OCI-LY3 (cell line): ENCODE measurements around the gene GJA4.
"Not testable (repeated sequence)": the region's sequence is repeated elsewhere in the genome, so short reads cannot be mapped to it uniquely, and the experiment has no call there.

Experiments used
- H2AFZ ChIP-seq: fragments of 200-600, 300-600 bp; shearing (Covaris generic); 2 replicates; pipeline ENCODE4 v1.6.0; 2014; ENCODE audit warnings: antibody characterized with exemption, low read depth, low read length
- H3K27ac ChIP-seq: fragments of 200-600, 300-600 bp; sonication (generic); 2 replicates; pipeline ENCODE4 v1.5.1; 2014; ENCODE audit warnings: mild to moderate bottlenecking, low read length, moderate library complexity, mixed read lengths
- H3K27me3 ChIP-seq: fragments of 200-600, 300-600 bp; sonication (generic); 2 replicates; pipeline ENCODE4 v1.6.1; 2014; ENCODE audit warnings: low read depth, low read length, mixed read lengths
- H3K36me3 ChIP-seq: fragments of 200-600, 300-600 bp; sonication (generic); replicated peaks from 2 replicates; pipeline ENCODE3; 2014; ENCODE audit warnings: low read depth, low read length, mixed read lengths
- H3K4me1 ChIP-seq: fragments of 300-600, 200-600 bp; sonication (generic); 2 replicates; pipeline ENCODE4 v1.6.1; 2014; ENCODE audit warnings: low read length, mixed read lengths
- H3K4me2 ChIP-seq: fragments of 200-600, 300-600 bp; sonication (generic); 2 replicates; pipeline ENCODE4 v1.6.1; 2014; ENCODE audit warnings: low read length, mixed read lengths
- H3K4me3 ChIP-seq: fragments of 300-600, 200-600 bp; sonication (generic); 2 replicates; pipeline ENCODE4 v1.5.1; 2014; ENCODE audit warnings: antibody characterized with exemption, mild to moderate bottlenecking, low read length, moderate library complexity
- H3K79me2 ChIP-seq: fragments of 300-600, 200-600 bp; shearing (Covaris generic); 2 replicates; pipeline ENCODE4 v1.6.1; 2014; ENCODE audit warnings: mild to moderate bottlenecking, low read length, mixed read lengths
- H3K9ac ChIP-seq: fragments of 300-600, 200-600 bp; shearing (Covaris generic); 2 replicates; pipeline ENCODE4 v1.6.0; 2014; ENCODE audit warnings: mild to moderate bottlenecking, low read length, moderate library complexity
- H3K9me3 ChIP-seq: fragments of 200-600, 300-600 bp; shearing (Covaris generic); 2 replicates; pipeline ENCODE4 v1.6.1; 2014; ENCODE audit warnings: low read length, mixed read lengths; ENCODE audit not compliant: insufficient read depth
- H4K20me1 ChIP-seq: fragments of 200-600, 300-600 bp; sonication (generic); 2 replicates; pipeline ENCODE4 v1.6.1; 2016; ENCODE audit warnings: low read length, mixed read lengths; ENCODE audit not compliant: insufficient read depth
- CTCF ChIP-seq: fragments of 200-600, 300-600 bp; sonication (generic); IDR thresholded peaks from 2 replicates; pipeline ENCODE4 v1.5.1; 2014; ENCODE audit warnings: antibody characterized with exemption, low read length, low read depth
- EZH2phosphoT487 ChIP-seq: fragments of 200-600 bp; shearing (Covaris generic); IDR thresholded peaks from 2 replicates; pipeline ENCODE4 v1.6.1; 2018; ENCODE audit warnings: antibody characterized with exemption, mixed run types, low read depth

GJA4 gene

GRCh38 chr1:34770891-34771504, 21.8 kb upstream of the GJA4 start:
- Histone ChIP-seq H3K27me3 (0 out of 2 replicates have a peak, but pooled peaks cover 4% of the 10 kb centered on the region), H4K20me1 (no peaks in the 10 kb centered on the region), H3K79me2 (no peaks in the 10 kb centered on the region), H3K9me3 (no peaks in the 10 kb centered on the region), H2AFZ (no peak overlapping the region), H3K4me3 (no peak overlapping the region), H3K4me1 (no peaks in the 10 kb centered on the region), H3K27ac (no peak overlapping the region), H3K4me2 (no peak overlapping the region), H3K36me3 (no peaks in the 10 kb centered on the region), H3K9ac (no peak overlapping the region)
- TF ChIP-seq CTCF (no peak), EZH2phosphoT487 (no peak)

DNA sequence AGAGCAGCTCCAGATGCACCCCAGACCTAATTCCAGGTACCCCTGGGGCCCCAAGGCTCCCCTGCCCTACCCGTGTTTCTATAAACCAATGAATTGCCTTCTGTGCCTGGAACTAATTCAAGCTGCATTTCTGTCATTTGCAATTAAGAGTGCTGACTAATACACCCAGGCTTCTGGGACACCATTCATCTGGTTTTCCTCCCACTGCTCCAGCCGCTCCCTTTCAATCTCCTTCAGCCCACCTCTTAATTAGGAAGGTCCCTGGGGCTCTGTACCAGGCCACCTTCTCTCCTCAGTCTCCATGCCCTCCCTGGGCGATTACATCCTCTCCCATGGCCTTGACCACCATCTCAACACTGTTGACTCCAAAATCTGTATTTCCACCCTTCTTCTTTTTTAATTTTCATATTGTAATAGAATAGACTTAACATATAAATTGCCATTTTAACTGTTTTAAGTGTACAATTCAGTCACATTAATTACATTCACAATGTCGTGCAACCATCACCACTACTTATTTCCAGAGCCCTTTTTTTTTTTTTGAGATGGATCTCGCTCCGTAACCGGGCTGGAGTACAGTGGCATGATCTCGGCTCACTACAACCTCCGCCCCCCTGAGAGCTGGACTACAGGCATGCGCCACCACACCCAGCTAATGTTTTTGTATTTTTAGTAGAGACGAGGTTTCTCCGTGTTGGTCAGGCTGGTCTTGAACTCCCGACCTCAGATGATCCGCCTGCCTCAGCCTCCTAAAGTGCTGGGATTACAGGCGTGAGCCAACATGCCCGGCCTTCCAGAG, 21.0 kb upstream of the GJA4 start:
- Histone ChIP-seq H3K27me3 (0 out of 2 replicates have a peak, but pooled peaks cover 4% of the 10 kb centered on the region), H3K4me2 (no peak overlapping the region), H4K20me1 (no peaks in the 10 kb centered on the region), H3K36me3 (no peaks in the 10 kb centered on the region), H3K27ac (no peak overlapping the region), H3K9ac (no peak overlapping the region), H3K4me3 (no peak overlapping the region), H2AFZ (no peak overlapping the region), H3K4me1 (no peaks in the 10 kb centered on the region), H3K9me3 (no peaks in the 10 kb centered on the region), H3K79me2 (no peaks in the 10 kb centered on the region)
- TF ChIP-seq EZH2phosphoT487 (no peak), CTCF (no peak)

DNA sequence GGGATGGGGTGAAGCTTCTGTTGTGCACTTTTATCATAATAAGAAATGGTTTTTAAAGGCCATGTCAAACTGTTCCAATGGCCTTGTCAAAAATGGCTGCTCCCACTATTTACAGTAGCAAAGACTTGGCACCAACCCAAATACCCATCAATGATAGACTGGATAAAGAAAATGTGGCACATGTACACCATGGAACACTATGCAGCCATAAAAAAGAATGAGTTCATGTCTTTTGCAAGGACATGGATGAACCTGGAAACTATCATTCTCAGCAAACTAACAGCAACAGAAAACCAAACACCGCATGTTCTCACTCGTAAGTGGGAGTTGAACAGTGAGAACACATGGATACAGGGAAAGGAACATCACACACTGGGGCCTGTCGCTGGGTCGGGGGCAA, 19.7 kb upstream of the GJA4 start:
- H3K36me3 ChIP-seq, H3K4me3 ChIP-seq, H4K20me1 ChIP-seq, H3K9ac ChIP-seq, H3K27me3 ChIP-seq, H2AFZ ChIP-seq, H3K4me2 ChIP-seq, H3K27ac ChIP-seq, H3K79me2 ChIP-seq, H3K4me1 ChIP-seq, H3K9me3 ChIP-seq: not testable (repeated sequence)

DNA sequence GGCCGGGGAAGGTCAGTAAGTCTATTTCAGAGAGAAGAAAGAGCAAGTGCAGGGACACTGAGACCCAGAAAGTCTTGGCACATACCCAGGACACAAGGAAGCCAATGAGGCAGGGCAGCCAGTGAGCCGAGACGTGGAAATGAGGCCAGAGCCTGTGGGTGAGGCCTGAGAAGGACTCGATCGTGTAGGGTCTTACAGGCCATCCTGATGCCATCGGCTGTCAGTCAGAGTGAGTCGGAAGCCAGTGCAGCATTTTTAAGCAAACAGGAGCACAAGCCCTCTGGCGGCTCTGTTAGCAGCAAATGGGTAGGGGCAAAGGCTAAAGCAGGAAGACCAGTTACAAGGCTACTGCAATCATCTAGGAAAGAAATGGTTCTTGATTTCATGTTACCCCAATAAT, 17.8 kb upstream of the GJA4 start:
- Histone ChIP-seq H3K9ac (no peak overlapping the region), H4K20me1 (no peaks in the 10 kb centered on the region), H3K4me1 (no peaks in the 10 kb centered on the region), H3K4me3 (no peak overlapping the region), H3K36me3 (no peaks in the 10 kb centered on the region), H3K9me3 (no peaks in the 10 kb centered on the region), H3K27ac (no peak overlapping the region), H2AFZ (no peak overlapping the region), H3K4me2 (no peak overlapping the region), H3K79me2 (no peaks in the 10 kb centered on the region), H3K27me3 (no peaks in the 10 kb centered on the region)
- no peak for TF ChIP-seq CTCF
